Lung (tissue), 16 donors: Measurements from ENCODE around the gene HCRT. TPM values are rescaled to one million over a fixed set of nuclear protein-coding genes. Genes with fewer than 3 reads are reported as not detected.
A peak's percentile ranks its signal among the peaks of the same experiment; 100 is the strongest.

Experiments
- ATAC-seq: fragments of 200-7000 bp; cut with Tn5 transposase; one replicate; pipeline ENCODE4 v1.9.1; 2020; ENCODE audit warnings: moderate number of reproducible peaks; ENCODE audit not compliant: insufficient read depth, low FRiP score
- DNase-seq, 3 donors: peaks; one replicate each; pipeline ENCODE4 v3.0.0-alpha.2; 2013 to 2017
- H3K27ac ChIP-seq, 2 donors: one replicate each; pipeline ENCODE4 v1.5.1; 2013; ENCODE audit warnings: mild to moderate bottlenecking in 2 of 2, moderate library complexity in 2 of 2, control low read depth in 1 of 2, inconsistent platforms in 1 of 2, low read depth in 1 of 2, low read length in 1 of 2
- H3K27me3 ChIP-seq, 3 donors: one replicate each; pipeline ENCODE4 v1.5.1; 2013; ENCODE audit warnings: low read length in 2 of 3; ENCODE audit not compliant: control insufficient read depth in 3 of 3, insufficient read depth in 3 of 3
- H3K36me3 ChIP-seq, 4 donors: one replicate each; pipeline ENCODE4 v1.5.1; 2013; ENCODE audit warnings: low read length in 4 of 4, mild to moderate bottlenecking in 1 of 4, moderate library complexity in 1 of 4; ENCODE audit not compliant: control insufficient read depth in 4 of 4, insufficient read depth in 4 of 4
- H3K4me1 ChIP-seq, 5 donors: one replicate each; pipeline ENCODE4 v1.5.1; 2013; ENCODE audit warnings: low read length in 5 of 5, mild to moderate bottlenecking in 2 of 5, moderate library complexity in 1 of 5; ENCODE audit not compliant: control insufficient read depth in 5 of 5, insufficient read depth in 5 of 5
- H3K4me3 ChIP-seq: one replicate; pipeline ENCODE4 v1.5.1; 2013; ENCODE audit warnings: mild to moderate bottlenecking, control low read depth, moderate library complexity
- H3K9ac ChIP-seq, 2 donors: one replicate each; pipeline ENCODE4 v1.5.1; 2013; ENCODE audit warnings: low read length in 2 of 2, control low read depth in 1 of 2; ENCODE audit not compliant: insufficient read depth in 1 of 2
- H3K9me3 ChIP-seq, 4 donors: one replicate each; pipeline ENCODE4 v1.5.1; 2013; ENCODE audit warnings: low read length in 3 of 4, mild to moderate bottlenecking in 1 of 4, moderate library complexity in 1 of 4; ENCODE audit not compliant: control insufficient read depth in 4 of 4, insufficient read depth in 3 of 4
- CTCF ChIP-seq: IDR thresholded peaks from 2 replicates; pipeline ENCODE4 v1.5.1; 2012; ENCODE audit warnings: mild to moderate bottlenecking; ENCODE audit errors: control extremely low read depth, extremely low read depth
- WGBS, 2 donors: extraction: QIAGEN DNeasy Blood & Tissue Kit; methylation state at CpG; one replicate each; pipeline ENCODE4 v1.1.7; 2013; 5-methylcytosine and 5-hydroxymethylcytosine counted together
- long read RNA-seq, 5 donors: transcript quantifications; one replicate each; lab custom pipeline, GENCODE V29; 2026
- polyA plus RNA-seq, 2 donors: library from polyadenylated mRNA; stranded (reverse); fragments of 200-250 nt; gene quantifications; one replicate each; pipeline ENCODE4 v1.2.1, GENCODE V29; 2013
- total RNA-seq, 2 donors: library from RNA; depleted of rRNA in 1 of 2; stranded (reverse); fragments of >200 nt in 1 of 2; gene quantifications; one replicate each; pipeline ENCODE4 v1.2.1, GENCODE V29; 2014 to 2021
- donor health status: control.
- donor health status: control.
- donor health status: Bipolar disorder and iron deficiency.
- donor health status: healthy.
- donor health status: DM: yes; HTN: yes; CAD: no.

The HCRT gene, protein sequence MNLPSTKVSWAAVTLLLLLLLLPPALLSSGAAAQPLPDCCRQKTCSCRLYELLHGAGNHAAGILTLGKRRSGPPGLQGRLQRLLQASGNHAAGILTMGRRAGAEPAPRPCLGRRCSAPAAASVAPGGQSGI
- total RNA-seq (not detected), polyA plus RNA-seq (not detected)
- long read RNA-seq, donor 1: 0 reads
- long read RNA-seq, donor 2: 0 reads
- long read RNA-seq, donor 3: 0 reads
- long read RNA-seq, donor 4: 0 reads
- long read RNA-seq, donor 5: 0 reads

DNA sequence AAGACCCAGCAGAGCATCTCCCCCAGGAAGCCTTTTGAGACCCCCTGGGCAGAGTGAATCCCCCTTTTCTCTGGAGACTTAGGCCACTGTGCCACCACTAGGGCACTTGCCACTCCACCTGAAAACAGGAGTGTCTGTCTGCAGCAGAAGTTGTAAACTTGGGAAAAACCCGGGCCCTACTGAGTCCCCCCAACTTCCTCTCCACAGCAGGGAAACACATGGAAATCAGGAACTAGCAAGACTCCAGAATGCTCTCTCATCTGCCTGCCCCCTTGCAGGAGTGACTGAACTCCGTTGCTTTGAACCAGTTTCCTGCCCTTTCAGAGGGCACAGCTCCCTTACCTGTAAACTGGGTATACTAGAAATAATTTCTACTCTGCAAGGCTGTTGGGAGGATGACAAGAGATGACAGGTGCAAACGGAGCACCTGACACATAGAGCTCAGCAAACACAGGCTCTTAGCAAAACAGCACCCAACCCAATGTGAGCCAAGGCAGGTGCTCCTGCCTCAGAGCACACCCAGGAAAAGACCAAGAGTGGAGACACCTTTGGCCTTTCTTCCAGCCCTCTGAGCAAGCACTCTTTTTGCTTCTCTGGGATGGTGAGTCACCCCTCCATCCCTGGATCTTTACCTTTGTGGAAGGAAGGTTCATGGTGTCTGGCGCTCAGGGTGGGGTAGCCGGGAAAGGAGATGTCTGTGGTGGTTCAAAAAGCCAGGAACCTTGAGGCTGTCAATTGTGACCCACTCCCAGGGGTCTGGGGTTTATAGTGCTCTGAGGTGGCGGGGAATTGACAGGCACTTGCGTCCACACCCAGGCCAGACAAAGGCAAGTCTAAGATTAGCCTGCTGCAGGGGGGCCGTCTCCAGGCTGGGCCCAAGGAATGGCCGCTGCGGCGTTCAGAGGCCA lies at the start of gene HCRT:
Gene HCRT, minus strand, starts transcription at position 740 of the 908 bp plus-strand sequence. Its CDS starts 87 bp downstream, at position 653.
- ATAC-seq: no peak
- peaks cover 0 to 32% (median 22%) of the 10 kb centered on the region in 3 donors for H3K27me3 ChIP-seq
- TF ChIP-seq CTCF: no peak
- no peaks in the 10 kb centered on the region for H3K36me3 ChIP-seq
- H3K4me3 ChIP-seq: peak within 1 kb of the TSS; percentile 44
- WGBS, 2 donors: 74 to 80% methylated on average over 11 of the region's 11 CpGs
- DNase-seq: no peak
- no peak within 1 kb of the TSS for H3K9ac ChIP-seq
- H3K4me1 ChIP-seq: peaks cover 0 to 23% (median 3%) of the 10 kb centered on the region in 5 donors
- no peaks in the 10 kb centered on the region for H3K9me3 ChIP-seq
- H3K27ac ChIP-seq: peak within 1 kb of the TSS in 1 of 2 donors; percentile 32

GRCh38 chr17:42233994-42234393 lies 48.7 kb upstream of the HCRT start:
- peaks cover 0 to 15% (median 0%) of the 10 kb centered on the region in 5 donors for H3K4me1 ChIP-seq
- H3K36me3 ChIP-seq: peaks cover 0 to 5% (median under 1%) of the 10 kb centered on the region in 4 donors
- ATAC-seq (no peak), DNase-seq (no peak)
- no peak for TF ChIP-seq CTCF
- 44 to 49% methylated on average over 2 of the region's 2 CpGs for WGBS, 2 donors
- H3K9me3 ChIP-seq: no peaks in the 10 kb centered on the region
- no peak overlapping the region for H3K4me3 ChIP-seq
- no peak overlapping the region for H3K27ac ChIP-seq
- H3K27me3 ChIP-seq: no peaks in the 10 kb centered on the region
- H3K9ac ChIP-seq: no peak overlapping the region

GRCh38 chr17:42233156-42233555 lies 47.9 kb upstream of the HCRT start:
- no peak for ATAC-seq

More at GRCh38 chr17:42233156-42233555, 47.9 kb upstream of the HCRT start:
- Histone ChIP-seq H3K27ac (no peak overlapping the region), H3K9ac (no peak overlapping the region), H3K36me3 (peaks cover 0 to 7% (median 2%) of the 10 kb centered on the region in 4 donors), H3K9me3 (no peaks in the 10 kb centered on the region), H3K27me3 (no peaks in the 10 kb centered on the region), H3K4me3 (no peak overlapping the region), H3K4me1 (peaks cover 0 to 18% (median 3%) of the 10 kb centered on the region in 5 donors)
- no peak for DNase-seq
- WGBS, 2 donors: 93 to 98% methylated on average over 5 of the region's 5 CpGs
- TF ChIP-seq CTCF: no peak
